Measurements from ENCODE around the gene GKN2. TPM values are rescaled to one million over a fixed set of nuclear protein-coding genes. Genes with fewer than 3 reads are reported as not detected.

GKN2 gene
- total and polyA plus RNA-seq, 9 of the 15 experiments (the other 6 are each of a cell fraction or from before 2014, with no cell fraction given): not detected

GRCh38 chr2:69001879-69002278 is 49.2 kb upstream of the GKN2 start:
- FAIRE-seq (no peak), DNase-seq (ENCODE audit: extremely low read depth in 1 of 4, low spot score in 3 of 4) (no peak), ATAC-seq (no peak)
- TF ChIP-seq USF2 (CRISPR knock-in tag; IDR thresholded peaks at IDR 0.05) (no peak), CREB1 (IDR thresholded peaks at IDR 0.05) (no peak), CREB1 (CRISPR knock-in tag; IDR thresholded peaks at IDR 0.05) (no peak), ATF7 (IDR thresholded peaks at IDR 0.05) (no peak), RCOR1 (IDR thresholded peaks at IDR 0.05; ENCODE audit: borderline replicate concordance in 1 of 2, low read depth in 2 of 2, low read length in 2 of 2) (no peak), FOXM1 (IDR thresholded peaks at IDR 0.05; ENCODE audit: low read depth) (no peak), FOXM1 (CRISPR knock-in tag; IDR thresholded peaks at IDR 0.05; ENCODE audit: low read depth) (no peak), ZNF41 (CRISPR knock-in tag; conservative IDR thresholded peaks at IDR 0.05) (no peak), ZNF696 (CRISPR knock-in tag; conservative IDR thresholded peaks at IDR 0.05) (no peak), SAFB (IDR thresholded peaks at IDR 0.05; ENCODE audit: borderline replicate concordance, low read depth, low read length) (no peak), NFXL1 (CRISPR knock-in tag; IDR thresholded peaks at IDR 0.05) (no peak), MEIS2 (IDR thresholded peaks at IDR 0.05; ENCODE audit: partially characterized antibody) (no peak), CTBP1 (IDR thresholded peaks at IDR 0.05; ENCODE audit: borderline replicate concordance) (no peak), CAMTA2 (CRISPR knock-in tag; conservative IDR thresholded peaks at IDR 0.05) (no peak), POLR3A (IDR thresholded peaks at IDR 0.05; ENCODE audit: borderline replicate concordance, extremely low read depth, insufficient read depth, insufficient read length) (no peak), ATF1 (CRISPR knock-in tag; IDR thresholded peaks at IDR 0.05) (no peak), ATF1 (tag; IDR thresholded peaks at IDR 0.05) (no peak), GATAD2A (IDR thresholded peaks at IDR 0.05) (no peak), EP400 (IDR thresholded peaks at IDR 0.05) (no peak), FIP1L1 (IDR thresholded peaks at IDR 0.05; ENCODE audit: low read depth, low read length, poor library complexity, severe bottlenecking) (no peak), POLR2H (tag; IDR thresholded peaks at IDR 0.05; ENCODE audit: low read depth) (no peak)
- TF ChIP-seq, protein P1, sequence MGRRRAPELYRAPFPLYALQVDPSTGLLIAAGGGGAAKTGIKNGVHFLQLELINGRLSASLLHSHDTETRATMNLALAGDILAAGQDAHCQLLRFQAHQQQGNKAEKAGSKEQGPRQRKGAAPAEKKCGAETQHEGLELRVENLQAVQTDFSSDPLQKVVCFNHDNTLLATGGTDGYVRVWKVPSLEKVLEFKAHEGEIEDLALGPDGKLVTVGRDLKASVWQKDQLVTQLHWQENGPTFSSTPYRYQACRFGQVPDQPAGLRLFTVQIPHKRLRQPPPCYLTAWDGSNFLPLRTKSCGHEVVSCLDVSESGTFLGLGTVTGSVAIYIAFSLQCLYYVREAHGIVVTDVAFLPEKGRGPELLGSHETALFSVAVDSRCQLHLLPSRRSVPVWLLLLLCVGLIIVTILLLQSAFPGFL (CRISPR knock-in tag; IDR thresholded peaks at IDR 0.05): no peak
- Histone ChIP-seq H3K4me3 (no peak overlapping the region), H4K20me1 (replicated peaks; ENCODE audit: control insufficient read depth, insufficient read depth, low read length) (no peaks in the 10 kb centered on the region), H3K4me1 (replicated peaks in 1 of 2; ENCODE audit: control insufficient read depth in 2 of 2, insufficient read depth in 2 of 2, low read length in 2 of 2) (no peaks in the 10 kb centered on the region), H3K27ac (ENCODE audit: extremely low read depth, low read depth, low read length) (no peak overlapping the region), H3K9me3 (replicated peaks; ENCODE audit: control insufficient read depth, insufficient read depth, low read depth, low read length) (no peaks in the 10 kb centered on the region), H3K36me3 (ENCODE audit: control insufficient read depth, insufficient read depth, low read length) (no peaks in the 10 kb centered on the region), H3K79me2 (ENCODE audit: control insufficient read depth, insufficient read depth, low read length) (no peaks in the 10 kb centered on the region), H3K27me3 (ENCODE audit: control insufficient read depth in 2 of 2, insufficient read depth in 2 of 2, low read length in 2 of 2) (no peaks in the 10 kb centered on the region), H3K9ac (ENCODE audit: insufficient read depth in 1 of 2, low read depth in 2 of 2, low read length in 2 of 2) (no peak overlapping the region), H2AFZ (ENCODE audit: low read depth, low read length) (no peak overlapping the region), H3K4me2 (ENCODE audit: insufficient read depth, low read length) (no peak overlapping the region), H3K9me1 (ENCODE audit: control insufficient read depth, insufficient read depth, low read length) (no peaks in the 10 kb centered on the region)
- intact Hi-C loops (cut with micrococcal nuclease): no loop called here
- POLR2A ChIA-PET: no interaction called here
- BruUV-seq (replicated peaks): no TSS peak
- CTCF ChIA-PET (ENCODE audit: low intra/inter-chr PET ratio): no interaction called here
- in situ Hi-C loops (cut with MboI): no loop called here

All from K562 (cell line).